T47D (cell line): ENCODE results near the gene DKK2.

Experiments
- DNase-seq, 2 experiments: peaks; one replicate each; pipeline versions ENCODE4 v3.0.0 to v3.0.0-alpha.2; 2011 to 2012; ENCODE audit warnings: low read depth in 1 of 2, low spot score in 1 of 2
- JUND ChIP-seq: IDR thresholded peaks from 2 replicates; pipeline ENCODE4 v1.6.1; 2012; ENCODE audit warnings: low read depth
- in situ Hi-C: cut with HindIII; loops from 2 replicates; pipeline ENCODE4 v1.10.0; 2016; ENCODE audit warnings: low sequenced_read_pairs, low pct_unique_long_range_greater_than_20kb

The DKK2 gene

GRCh38 chr4:106996490-106996889 is 39.6 kb downstream of the DKK2 start:
- DNase-seq: no peak

GRCh38 chr4:106993827-106994226 is 42.3 kb downstream of the DKK2 start:
- in situ Hi-C loops: no loop called here
- DNase-seq: no peak
- no peak for TF ChIP-seq JUND

More at GRCh38 chr4:106996490-106996889, 39.6 kb downstream of the DKK2 start:
- TF ChIP-seq JUND: no peak
- in situ Hi-C loops: no loop called here

- in situ Hi-C loops: no loop called here
- no peak for TF ChIP-seq JUND
- DNase-seq: no peak
Observed at GRCh38 chr4:106987311-106987710, 48.8 kb downstream of the DKK2 start.

- DNase-seq: no peak
- TF ChIP-seq JUND: no peak
- in situ Hi-C loops: no loop called here
Observed at GRCh38 chr4:106986486-106986885, 49.6 kb downstream of the DKK2 start.

GRCh38 chr4:106985830-106986229 is 50.3 kb downstream of the DKK2 start:
- in situ Hi-C loops: no loop called here
- no peak for DNase-seq
- no peak for TF ChIP-seq JUND

GRCh38 chr4:106982711-106983211 is 53.4 kb downstream of the DKK2 start:
- no peak for TF ChIP-seq JUND
- DNase-seq: no peak
- in situ Hi-C loops: no loop called here

GRCh38 chr4:106981431-106981830 is 54.7 kb downstream of the DKK2 start:
- no peak for DNase-seq
- in situ Hi-C loops: no loop called here
- no peak for TF ChIP-seq JUND

- in situ Hi-C loops: no loop called here
- no peak for TF ChIP-seq JUND
- DNase-seq: no peak
Observed at GRCh38 chr4:106979476-106979875, 56.6 kb downstream of the DKK2 start.

- TF ChIP-seq JUND: no peak
- in situ Hi-C loops: no loop called here
- no peak for DNase-seq
Observed at GRCh38 chr4:106978046-106978774, 57.9 kb downstream of the DKK2 start.

- TF ChIP-seq JUND: no peak
- in situ Hi-C loops: no loop called here
- no peak for DNase-seq
Observed at GRCh38 chr4:106971636-106972035, 64.5 kb downstream of the DKK2 start.

- no peak for TF ChIP-seq JUND
- in situ Hi-C loops: no loop called here
- no peak for DNase-seq
Observed at GRCh38 chr4:106967892-106968291, 68.2 kb downstream of the DKK2 start.

GRCh38 chr4:106953036-106953705 is 82.9 kb downstream of the DKK2 start:
- in situ Hi-C loops: no loop called here
- no peak for DNase-seq
- TF ChIP-seq JUND: no peak

- in situ Hi-C loops: no loop called here
- TF ChIP-seq JUND: no peak
- no peak for DNase-seq
Observed at GRCh38 chr4:106951891-106952290, 84.2 kb downstream of the DKK2 start.
